ENCODE results near the gene CRISP1. TPM values are rescaled to one million over a fixed set of nuclear protein-coding genes. Genes with fewer than 3 reads are reported as not detected.
"Not testable (repeated sequence)": the region's sequence is repeated elsewhere in the genome, so short reads cannot be mapped to it uniquely, and the experiment has no call there.

CRISP1 gene, protein sequence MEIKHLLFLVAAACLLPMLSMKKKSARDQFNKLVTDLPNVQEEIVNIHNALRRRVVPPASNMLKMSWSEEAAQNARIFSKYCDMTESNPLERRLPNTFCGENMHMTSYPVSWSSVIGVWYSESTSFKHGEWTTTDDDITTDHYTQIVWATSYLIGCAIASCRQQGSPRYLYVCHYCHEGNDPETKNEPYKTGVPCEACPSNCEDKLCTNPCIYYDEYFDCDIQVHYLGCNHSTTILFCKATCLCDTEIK
- not detected in 2 replicates for total RNA-seq

DNA sequence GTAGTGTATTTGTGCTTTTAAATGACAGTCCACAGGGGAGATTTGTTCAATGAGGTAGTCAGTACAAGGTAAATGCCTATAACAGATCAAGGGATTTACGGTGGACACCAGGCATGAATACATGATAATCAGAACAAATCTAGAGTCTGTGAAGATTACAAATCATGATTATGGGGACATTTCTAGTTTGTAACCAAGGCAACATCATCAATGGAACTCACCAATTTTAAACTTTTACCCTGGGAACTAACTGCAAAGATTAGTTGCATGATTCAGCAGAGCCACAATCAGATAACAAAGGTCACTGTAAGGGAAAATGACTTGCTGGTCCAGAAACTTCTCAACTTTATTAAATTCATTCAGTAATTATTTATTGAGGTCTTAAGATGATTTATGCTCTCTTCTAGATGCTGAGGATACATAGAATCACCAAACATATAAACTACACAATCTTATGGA is at the start of gene CRISP1:
Gene CRISP1 (minus strand): TSS at position 51 of the 459 bp plus-strand sequence. CDS start 9,135 bp downstream, outside the sequence.
- DNase-seq (ENCODE audit: low read depth) = no peak

DNA sequence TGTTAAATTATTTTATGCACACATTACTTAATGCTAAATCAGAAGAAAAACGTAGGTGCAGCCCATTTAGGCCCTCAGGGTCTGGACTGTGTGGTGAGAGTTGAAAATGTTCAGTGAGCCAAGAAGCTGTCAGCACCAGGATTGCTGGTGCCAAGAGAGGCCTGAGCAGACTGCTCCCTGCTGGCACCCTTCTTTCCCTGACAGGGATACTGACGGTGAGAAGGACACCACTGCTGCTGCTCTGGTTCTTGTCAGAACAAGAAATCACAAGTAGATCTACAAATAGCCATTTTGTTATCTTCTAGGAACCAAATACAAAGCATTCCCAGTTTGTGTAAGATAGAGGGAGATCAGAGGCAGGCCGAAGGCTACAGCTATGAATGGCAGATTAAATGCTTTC is 48.7 kb upstream of the CRISP1 start:
- DNase-seq (ENCODE audit: low read depth) = no peak

DNA sequence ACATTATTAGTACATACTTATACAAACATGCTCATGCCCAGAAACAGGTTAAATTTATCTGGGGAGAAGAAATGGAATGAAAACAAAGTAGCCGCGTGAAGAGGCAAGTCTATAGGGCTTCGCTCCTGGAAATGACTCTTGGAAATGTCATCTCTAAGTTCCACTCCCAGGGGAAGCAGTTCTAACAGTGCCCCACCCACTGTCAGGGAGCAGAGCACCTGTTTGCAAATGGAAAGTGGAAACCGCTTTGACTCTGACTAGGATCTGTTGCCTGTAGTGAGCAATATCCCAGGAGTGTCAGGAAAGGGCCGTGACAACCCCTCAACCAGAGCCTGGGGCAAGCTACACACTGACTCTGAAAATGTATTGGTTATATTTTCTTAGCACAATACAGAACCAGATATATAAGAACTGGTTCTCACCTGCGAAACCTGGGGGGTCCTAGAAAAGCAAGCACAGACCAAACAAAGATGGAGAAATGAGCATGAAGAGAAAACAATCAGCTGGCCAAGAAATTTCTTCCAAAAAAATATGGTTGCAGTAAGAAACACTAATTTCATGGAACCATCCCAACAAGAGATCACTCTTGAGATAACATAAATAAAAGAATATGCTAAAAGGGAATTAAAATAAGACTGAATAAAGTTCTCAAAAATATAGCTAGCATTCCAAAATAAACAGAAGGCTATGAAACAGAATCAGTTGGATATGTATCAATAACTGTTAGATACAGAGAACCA is 47.5 kb upstream of the CRISP1 start:
- DNase-seq (ENCODE audit: low read depth) = no peak

DNA sequence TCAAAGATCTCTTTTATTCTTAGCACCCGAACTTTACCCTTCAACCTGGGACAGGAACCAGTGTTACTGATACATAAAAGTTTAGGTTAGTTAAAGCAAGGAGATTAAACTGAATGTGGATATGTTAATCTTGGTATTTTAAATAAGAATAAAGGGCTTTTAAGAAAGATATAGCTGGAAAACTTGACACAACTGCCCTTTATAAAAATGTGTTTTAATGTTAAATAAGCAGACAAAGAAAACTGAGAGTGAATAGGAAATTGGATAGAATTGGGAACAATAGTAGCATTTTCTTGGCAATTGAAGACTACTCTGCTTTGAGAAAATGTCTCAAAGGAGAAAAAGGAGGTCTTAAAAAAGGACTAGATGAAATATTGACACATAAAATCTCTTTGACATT is 45.9 kb upstream of the CRISP1 start:
- DNase-seq (ENCODE audit: low read depth) = no peak

DNA sequence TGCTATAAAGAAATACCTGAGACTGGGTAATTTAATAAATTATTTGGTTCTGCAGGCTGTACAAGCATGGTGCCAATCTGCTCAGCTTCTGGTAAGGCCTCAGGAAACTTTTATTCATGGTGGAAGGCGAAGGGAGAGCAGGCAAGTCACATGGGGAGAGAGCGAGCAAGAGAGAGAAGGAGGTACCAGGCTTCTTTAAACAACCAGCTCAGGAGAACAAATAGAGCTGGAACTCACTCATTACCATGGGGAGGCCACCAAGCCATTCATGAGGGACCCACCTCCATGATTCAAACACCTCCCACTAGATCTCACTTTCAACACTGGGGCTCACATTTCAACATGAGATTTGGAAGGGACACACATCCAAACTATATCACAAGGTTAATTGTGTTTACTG is 44.9 kb upstream of the CRISP1 start:
- DNase-seq (ENCODE audit: low read depth) = no peak

DNA sequence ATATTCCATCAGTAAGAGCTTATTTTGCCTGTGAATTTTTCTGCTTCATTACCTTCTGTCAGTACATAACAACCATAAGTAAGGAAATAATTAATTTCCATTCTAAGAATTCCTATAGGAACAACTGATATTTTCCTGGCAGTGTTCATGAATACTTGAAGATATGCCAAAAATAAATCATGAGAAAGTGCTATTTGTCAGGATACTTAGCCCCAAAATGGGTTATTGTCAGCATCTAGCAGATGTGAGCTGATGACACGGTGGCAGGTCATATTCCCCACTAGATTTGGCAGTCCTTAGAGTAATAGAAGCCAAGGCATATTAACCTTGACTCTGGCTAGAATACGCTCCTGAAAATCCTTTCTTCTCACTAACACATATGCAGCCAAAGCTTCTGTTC is 43.2 kb upstream of the CRISP1 start:
- no peak for DNase-seq (ENCODE audit: low read depth)

DNA sequence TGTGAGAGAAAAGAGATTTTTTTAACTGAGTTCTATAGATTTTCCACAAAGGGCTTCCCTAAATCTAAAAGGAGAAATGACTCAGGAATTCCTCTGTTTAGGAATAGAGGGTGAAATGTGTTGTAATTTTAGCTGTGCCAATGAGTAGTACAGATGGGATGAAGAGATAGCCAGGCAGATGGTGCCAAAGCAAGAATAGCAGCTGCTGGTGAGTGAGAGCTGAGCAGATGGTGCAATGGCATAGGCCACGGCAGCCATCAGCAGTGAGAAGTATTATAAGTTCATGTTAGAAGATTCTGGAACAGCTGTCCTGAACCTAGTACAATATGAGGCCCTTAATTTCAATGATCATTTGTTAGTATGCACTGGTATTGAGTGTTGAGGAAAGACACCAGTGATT is 40.2 kb upstream of the CRISP1 start:
- no peak for DNase-seq (ENCODE audit: low read depth)

DNA sequence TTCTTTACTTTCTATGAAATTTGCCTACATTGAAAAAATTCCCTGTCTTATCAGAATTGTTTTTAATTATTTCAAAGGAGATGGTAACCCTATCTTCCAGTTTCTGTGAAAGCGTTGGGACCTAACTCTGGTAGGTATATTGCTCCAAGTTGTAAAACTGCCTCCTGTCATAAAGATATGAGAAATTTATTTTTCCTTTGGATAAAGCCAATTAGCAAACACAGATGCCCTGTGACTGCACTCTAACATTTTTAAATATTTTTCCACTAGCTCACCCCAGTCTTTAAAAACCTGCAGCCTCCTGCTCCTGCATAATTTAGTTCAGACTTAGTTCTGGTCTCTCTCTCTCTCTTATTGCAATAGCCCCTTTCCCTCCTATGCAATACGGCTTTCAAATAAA is 39.0 kb upstream of the CRISP1 start:
- DNase-seq (ENCODE audit: low read depth) = no peak

DNA sequence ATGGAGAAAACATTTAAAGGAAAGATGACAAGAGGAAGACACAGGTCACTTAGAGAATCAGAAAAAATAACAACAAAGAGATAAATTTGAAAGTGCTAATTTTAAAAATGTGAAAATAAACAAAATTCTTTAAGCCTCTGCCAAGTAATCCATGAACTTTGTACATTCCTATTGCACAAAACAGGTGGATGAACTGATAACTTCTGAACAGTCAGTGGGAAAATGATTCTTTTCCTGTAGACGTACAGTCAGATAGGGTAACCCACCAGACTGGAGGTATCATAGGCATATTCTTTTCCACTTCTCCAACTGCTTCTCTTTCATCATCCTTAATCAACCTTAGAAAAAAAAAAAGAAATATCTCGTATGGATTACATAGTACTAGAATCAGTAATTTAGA is 36.5 kb upstream of the CRISP1 start:
- no peak for DNase-seq (ENCODE audit: low read depth)

DNA sequence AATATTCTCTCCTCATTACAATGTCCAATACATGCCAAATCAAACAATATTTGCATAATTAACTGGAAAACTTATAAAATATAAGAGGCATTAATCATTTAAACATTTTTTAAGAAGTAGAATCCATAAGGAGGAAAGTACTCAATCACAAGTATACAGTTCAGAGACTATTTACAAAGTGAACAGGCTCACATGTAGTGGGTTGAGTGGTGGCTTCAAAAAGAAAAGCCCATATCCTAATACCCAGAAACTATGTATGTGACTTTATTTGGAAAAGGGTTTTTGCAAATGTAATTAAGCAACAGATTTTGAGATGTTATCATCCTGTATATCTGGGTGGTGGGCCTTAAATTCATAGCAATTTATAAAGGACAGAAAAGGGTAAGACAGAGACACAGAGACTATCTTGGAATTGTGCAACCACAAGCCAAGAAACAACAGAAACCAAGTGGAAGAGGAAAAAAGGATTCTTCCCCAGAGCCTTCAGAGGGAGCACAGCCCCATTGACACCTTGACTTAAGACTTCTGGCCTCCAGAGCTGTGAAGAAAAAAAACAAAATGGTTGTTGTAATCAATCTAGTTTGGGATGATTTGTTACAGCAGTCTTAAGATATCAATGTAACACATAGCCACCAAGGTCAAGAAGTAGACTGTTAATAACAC is 32.7 kb upstream of the CRISP1 start:
- no peak for DNase-seq (ENCODE audit: low read depth)

DNA sequence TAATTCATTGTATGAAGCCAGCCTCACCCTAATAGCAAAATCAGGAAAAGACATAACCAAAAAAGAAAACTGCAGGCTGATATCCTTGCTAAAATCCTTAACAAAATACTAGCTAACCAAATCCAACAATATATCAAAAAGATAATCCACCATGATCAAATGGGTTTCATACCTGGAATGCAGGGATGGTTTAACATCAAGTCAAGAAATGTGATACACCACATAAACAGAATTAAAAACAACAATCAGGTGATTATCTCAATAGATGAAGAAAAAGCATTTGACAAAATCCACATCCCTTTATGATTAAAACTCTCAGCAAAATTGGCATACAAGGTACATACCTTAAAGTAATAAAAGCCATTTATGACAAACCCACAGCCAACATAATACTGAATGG is 29.2 kb upstream of the CRISP1 start:
- DNase-seq (ENCODE audit: low read depth) = not testable (repeated sequence)

DNA sequence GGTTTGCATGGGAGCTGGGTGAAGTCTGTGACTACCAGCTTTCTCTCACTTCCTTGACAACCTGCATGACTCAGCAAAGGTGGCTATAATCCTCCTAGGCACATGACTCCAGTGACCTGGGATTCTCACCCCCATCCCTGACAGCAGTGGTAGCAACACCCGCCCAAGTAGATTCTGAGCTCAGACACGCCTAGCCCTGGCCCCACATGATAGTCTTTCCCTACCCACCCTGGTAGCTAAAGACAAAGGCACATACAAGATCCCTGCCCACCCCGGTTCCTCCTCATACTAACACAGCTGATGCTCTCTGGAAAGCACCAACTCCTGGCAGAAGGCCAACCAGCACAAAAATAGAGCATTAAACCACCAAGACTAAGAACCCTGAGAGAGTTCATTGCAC is 25.9 kb upstream of the CRISP1 start:
- DNase-seq (ENCODE audit: low read depth) = no peak

DNA sequence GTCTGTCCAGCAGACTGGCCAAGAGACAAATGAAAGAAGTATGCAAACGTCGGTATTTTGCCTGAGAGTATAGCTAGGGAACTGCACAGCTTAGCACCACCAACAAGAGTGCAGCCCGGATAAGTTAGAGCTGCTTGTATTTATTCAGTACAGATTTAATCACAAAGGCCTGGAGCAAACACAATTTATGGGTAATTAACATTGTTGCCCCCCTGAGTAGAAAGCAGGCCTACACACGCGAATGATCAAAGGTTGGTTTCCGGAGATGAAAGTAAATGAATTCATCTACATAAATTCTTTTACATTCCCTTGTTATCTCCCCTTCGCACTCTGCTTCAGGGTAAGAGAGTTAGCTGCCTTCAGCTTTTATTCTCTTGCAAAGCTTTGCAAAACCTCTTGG is 24.7 kb upstream of the CRISP1 start:
- no peak for DNase-seq (ENCODE audit: low read depth)

DNA sequence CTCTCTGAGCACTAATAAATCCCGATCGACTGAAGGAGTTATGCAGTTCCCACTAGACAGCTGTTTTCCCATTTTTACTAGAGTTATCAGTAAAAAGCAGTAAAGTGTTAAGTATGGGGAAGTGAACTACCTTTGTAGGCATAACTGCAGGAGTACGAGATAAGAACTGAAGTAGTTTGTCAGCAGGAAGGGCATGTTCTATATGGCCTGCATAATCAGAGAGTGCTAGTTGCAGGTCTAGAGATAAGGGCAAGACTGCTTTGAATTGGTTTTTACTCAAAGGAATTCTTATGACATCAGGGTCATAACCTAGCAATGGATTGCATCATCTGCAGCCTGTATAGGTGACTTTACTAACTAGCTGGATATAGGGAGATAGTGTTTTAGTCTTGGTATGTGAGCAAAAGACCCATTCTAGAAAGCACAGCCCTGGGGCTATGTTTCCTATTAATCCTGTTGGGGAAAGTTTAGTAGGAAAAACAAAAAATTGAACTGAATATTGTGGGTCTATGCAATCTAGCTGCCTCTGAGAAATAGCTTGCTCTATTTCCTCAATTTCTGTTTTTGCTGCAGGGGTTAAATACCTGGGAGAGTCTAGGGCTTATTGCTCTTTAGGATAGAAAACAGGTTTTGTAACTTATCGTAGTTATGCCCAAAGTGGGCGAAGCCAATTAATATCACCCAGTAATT is 22.6 kb upstream of the CRISP1 start:
- DNase-seq (ENCODE audit: low read depth) = peak; percentile 2

DNA sequence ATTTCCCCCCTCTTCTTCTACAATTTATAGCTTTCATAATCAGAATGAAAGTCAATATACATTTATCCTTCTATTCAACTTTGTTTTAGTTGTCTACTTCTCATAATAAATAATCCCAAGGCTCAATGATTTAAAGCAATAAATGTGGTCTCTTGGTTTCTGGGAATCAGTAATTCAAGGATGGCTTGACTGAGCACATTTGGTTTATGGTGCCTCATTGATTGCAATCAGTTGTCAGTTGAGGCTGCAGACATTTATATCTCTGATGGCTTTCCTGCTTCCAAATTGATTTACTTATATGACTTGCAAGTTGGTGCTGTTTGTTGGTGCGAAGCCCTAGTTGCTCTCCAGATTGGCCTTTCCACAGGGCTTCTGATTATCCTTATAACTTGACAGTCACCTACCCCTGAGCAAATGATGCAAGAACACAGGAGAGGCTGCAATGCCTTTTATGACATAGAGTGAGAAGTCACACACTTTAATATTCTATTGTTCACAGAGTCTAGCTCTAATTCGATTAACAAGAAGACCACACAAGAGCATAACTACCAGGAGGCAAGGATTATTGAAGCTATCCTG is 2.7 kb upstream of the CRISP1 start:
- no peak for DNase-seq (ENCODE audit: low read depth)

DNA sequence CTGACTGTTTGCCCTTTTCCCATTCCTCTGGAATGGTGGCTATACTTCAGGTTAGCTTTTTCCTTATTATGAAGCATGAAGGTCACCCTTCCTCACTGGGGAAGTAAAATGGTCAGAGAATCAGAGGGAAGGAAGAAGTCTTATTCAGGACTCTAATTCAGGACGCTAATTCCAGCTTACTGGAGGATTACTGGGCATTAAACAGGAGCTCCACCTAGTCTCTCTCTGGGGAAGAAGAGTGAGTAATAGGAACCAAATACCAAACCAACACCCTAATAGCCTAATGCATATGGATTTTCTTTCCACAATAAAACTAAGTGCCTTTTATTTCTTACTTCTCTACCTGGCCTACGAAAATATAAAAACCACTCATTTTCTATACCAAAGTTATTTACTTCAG is 10.1 kb downstream of the CRISP1 start:
- no peak for DNase-seq (ENCODE audit: low read depth)

DNA sequence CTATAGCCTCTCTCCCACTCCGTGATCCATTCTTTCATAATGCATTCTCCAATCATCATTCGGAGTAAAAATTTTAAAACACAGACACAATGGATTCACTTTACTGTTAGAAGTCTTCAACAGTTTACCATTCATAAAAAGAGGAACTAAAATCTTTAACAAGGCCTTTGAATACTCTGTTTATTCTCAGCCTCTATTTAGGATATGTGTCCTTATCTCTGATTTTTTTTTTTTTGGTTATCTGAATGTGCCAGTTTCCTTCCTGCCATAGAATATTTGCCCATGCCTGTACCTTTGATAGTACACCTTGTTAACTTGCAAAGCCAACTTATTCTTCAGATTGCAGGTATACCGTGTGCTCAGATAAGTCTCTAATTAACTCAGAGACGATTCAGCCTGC is 11.1 kb downstream of the CRISP1 start:
- DNase-seq (ENCODE audit: low read depth) = no peak

DNA sequence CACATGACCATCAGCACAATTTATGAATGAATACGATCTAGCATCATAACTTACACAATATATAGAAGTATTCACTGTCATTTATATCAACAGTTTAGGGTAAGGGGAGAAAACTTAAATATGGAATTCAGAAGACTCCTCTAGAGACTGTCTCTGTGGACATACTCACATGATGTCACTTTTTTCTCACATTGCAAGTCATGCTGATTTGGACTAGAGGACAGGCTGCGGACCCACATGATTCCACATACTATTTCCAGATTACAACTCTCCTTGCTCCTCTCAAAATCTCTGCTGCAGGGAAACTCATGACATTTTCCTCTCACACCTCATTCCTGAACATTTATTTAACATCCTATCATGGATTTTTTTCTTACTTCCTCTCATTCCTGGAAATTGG is 13.4 kb downstream of the CRISP1 start:
- DNase-seq (ENCODE audit: low read depth) = no peak

DNA sequence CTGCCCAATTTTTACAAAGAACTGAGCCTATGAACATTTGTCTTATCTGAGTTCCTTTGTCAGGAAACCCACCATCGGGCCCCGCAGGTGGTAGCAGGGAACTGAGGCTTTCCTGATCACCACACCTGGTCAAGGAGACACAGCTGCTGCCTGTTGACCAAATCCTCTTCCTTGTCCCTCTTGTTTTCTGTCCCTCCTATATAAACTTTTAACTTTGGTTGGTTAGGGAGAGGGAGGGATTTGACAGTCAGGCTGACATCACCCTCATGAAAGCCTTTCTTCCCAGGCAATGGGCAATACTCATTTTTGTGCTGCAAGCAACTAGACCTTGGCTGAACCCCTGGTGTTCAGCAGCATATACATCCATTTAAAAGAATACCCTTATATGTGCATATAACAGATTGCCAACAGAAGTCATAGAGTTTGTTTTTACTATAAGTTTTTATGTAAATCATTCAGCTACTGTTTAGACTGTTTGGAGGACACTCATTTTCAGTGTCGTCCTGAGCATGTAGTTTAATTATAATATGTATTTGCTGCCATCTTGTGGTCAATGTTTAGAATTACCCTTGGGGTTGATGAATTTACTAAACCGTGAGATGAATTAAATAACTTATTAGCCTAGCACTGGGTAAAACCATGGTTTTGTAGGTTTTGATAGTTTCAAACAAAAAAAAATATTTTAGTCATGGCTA is 17.0 kb downstream of the CRISP1 start:
- peak; percentile 70 for DNase-seq (ENCODE audit: low read depth)

DNA sequence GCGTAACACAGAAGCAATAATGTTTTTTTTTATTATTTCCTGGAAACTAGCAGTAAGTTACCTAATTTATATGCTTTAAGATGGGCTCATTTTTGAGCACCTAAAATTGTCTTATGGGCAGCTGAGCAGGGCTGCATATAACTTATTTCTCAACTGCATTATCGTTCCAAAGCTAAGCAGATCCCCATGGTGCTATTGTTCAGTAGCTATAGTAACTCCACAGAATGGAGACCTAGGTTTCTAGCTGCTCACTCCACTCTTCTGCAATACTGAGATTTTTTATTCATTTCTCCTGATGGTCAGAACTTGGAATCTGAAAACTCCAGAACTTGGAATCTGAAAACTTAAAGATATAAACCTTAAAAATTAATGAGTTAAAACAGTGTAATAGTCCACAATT is 18.7 kb downstream of the CRISP1 start:
- DNase-seq (ENCODE audit: low read depth) = no peak

DNA sequence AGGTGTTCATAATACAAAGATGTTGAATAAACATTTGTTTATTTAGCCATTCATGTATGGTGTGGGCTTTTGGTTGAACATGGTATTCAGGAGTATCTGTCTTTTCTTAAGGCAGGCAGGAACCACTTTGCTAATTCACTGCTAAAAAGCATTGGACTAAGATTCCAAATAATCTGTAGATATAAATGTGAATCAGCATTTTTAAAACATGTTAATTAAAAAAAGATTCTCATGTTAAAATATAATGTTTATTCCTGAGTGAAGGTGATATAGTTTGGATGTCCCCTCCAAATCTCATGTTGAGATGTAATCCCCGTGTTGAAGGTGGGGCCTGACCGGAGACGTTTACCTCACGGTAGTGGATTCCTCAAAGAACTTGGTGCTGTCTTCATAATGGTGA is 19.3 kb downstream of the CRISP1 start:
- no peak for DNase-seq (ENCODE audit: low read depth)
